ENCODE data around the gene PHF20. TPM values are rescaled to one million over a fixed set of nuclear protein-coding genes. Genes with fewer than 3 reads are reported as not detected.

PHF20 gene
- total and polyA plus RNA-seq, 2 of the 8 experiments (the other 6 are each of a cell fraction or from before 2014, with no cell fraction given), result 25.6 to 70.1 TPM

DNA sequence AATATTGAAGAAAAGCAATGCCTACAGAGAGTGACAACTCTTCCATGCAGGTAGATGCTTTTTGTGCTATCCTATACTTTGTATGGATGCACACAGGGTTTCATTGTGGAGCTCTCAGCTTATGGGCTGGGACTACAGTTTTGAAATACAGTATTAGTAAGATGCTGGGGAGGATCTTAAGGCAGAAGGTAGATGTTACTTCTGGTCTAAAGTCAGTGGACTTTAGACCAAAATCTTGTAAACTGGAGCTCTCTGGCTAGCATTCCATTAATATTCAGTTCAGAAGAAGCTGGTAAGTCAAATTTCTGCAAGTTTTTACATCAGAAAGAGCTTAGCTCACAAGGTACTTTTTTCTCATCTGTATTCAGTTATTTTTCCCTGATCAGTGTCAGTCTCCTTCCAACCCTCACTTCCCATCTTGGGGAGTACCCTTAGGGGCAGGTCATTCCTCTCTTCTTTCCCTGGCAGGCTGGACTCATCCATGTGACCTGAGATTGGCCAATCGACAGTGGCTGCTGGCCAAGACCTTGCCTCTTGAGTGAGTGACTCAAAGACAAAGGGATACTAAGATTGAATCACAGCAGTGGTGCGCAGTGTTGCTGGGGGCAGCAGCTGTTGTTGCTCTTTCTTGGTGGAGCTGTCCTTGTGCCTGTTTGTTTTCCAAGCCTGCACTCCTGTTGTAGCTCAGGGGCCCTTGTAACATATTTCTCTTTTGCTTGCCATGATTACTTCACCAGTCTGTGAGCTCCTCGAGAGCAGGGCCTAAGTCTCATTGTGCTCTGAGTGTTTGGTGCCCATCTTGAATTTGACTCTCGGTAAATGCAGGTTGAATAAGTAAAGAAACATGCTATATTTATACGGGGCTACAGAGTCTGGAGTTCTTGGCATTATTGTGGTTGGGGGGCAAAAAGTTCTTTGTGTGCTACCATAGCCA is 2.8 kb upstream of the PHF20 start (continued):
- TF ChIP-seq BACH1 (IDR thresholded peaks at IDR 0.05; ENCODE audit: low read length), result no peak
- no peak for TF ChIP-seq JUND (IDR thresholded peaks at IDR 0.05; ENCODE audit: low read length)
- TF ChIP-seq CBX8 (IDR thresholded peaks at IDR 0.05; ENCODE audit: borderline replicate concordance, low read depth, low read length), result no peak
- TF ChIP-seq, protein P1, sequence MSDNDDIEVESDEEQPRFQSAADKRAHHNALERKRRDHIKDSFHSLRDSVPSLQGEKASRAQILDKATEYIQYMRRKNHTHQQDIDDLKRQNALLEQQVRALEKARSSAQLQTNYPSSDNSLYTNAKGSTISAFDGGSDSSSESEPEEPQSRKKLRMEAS (IDR thresholded peaks at IDR 0.05), result 0 out of 2 replicates have a peak, but pooled peaks have one; percentile 25
- TF ChIP-seq, protein P2, sequence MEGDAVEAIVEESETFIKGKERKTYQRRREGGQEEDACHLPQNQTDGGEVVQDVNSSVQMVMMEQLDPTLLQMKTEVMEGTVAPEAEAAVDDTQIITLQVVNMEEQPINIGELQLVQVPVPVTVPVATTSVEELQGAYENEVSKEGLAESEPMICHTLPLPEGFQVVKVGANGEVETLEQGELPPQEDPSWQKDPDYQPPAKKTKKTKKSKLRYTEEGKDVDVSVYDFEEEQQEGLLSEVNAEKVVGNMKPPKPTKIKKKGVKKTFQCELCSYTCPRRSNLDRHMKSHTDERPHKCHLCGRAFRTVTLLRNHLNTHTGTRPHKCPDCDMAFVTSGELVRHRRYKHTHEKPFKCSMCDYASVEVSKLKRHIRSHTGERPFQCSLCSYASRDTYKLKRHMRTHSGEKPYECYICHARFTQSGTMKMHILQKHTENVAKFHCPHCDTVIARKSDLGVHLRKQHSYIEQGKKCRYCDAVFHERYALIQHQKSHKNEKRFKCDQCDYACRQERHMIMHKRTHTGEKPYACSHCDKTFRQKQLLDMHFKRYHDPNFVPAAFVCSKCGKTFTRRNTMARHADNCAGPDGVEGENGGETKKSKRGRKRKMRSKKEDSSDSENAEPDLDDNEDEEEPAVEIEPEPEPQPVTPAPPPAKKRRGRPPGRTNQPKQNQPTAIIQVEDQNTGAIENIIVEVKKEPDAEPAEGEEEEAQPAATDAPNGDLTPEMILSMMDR (IDR thresholded peaks at IDR 0.05; ENCODE audit: control extremely low read depth in 1 of 3, insufficient read depth in 1 of 3, low read depth in 1 of 3, low read length in 3 of 3), result no peak
- no peak for TF ChIP-seq SIN3A (conservative IDR thresholded peaks at IDR 0.05 in 1 of 2, IDR thresholded peaks at IDR 0.05 in 1 of 2; ENCODE audit: low read depth in 1 of 2, low read length in 2 of 2)
- TF ChIP-seq SRF (IDR thresholded peaks at IDR 0.05; ENCODE audit: low read depth, low read length), result no peak
- no peak for TF ChIP-seq KDM1A (IDR thresholded peaks at IDR 0.05; ENCODE audit: borderline replicate concordance, low read length)
- peak; percentile 73 for TF ChIP-seq ASH2L (IDR thresholded peaks at IDR 0.05; ENCODE audit: low read length)
- TF ChIP-seq TCF12 (IDR thresholded peaks at IDR 0.05; ENCODE audit: low read depth, low read length), result no peak
- TF ChIP-seq BCL11A (IDR thresholded peaks at IDR 0.05; ENCODE audit: low read depth in 2 of 2, low read length in 2 of 2), result no peak
- TF ChIP-seq EZH2 (IDR thresholded peaks at IDR 0.05; ENCODE audit: low read depth, low read length, severe bottlenecking), result no peak
- no peak for TF ChIP-seq SAP30 (IDR thresholded peaks at IDR 0.05; ENCODE audit: insufficient read depth, insufficient replicate concordance, low read length)
- no peak for TF ChIP-seq TEAD4 (IDR thresholded peaks at IDR 0.05; ENCODE audit: low read depth, low read length)
- TF ChIP-seq NANOG (IDR thresholded peaks at IDR 0.05; ENCODE audit: insufficient read depth, low read depth, low read length, poor library complexity, severe bottlenecking), result no peak
- TF ChIP-seq POLR2AphosphoS5 (IDR thresholded peaks at IDR 0.05; ENCODE audit: low read depth, low read length), result peak; percentile 95
- TF ChIP-seq CHD2 (IDR thresholded peaks at IDR 0.05; ENCODE audit: low read length), result no peak
